ENCODE results near the gene F2R. TPM values are rescaled to one million over a fixed set of nuclear protein-coding genes. Genes with fewer than 3 reads are reported as not detected.
A peak's percentile ranks its signal among the peaks of the same experiment; 100 is the strongest.

The F2R gene
- total and polyA plus RNA-seq, 10 of the 15 experiments (the other 5 are each of a cell fraction or from before 2014, with no cell fraction given), result 1.8 to 75.4 (median 8.0) TPM

DNA sequence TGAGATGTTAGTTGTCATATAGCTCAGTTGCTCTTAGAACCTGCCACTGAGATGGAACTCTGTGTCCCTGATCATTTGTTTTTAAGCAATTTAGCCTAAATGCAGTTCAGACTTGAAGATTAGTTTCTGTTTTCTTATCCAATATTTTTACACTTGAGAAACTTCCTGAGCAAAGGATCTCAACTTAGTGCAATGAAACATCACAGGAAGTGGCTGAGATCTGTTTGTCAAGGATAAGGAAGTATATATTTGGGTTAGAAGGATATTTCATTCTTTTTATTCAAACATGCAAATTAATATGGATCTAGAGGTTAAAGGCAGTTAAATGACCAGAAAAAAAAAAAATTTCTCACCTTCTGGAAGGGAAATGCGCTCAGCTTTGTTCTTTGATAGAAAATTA is 19.7 kb upstream of the F2R start:
- Histone ChIP-seq H2AFZ (ENCODE audit: control insufficient read depth, low read depth, low read length) (no peak overlapping the region), H3K4me3 (no peak overlapping the region), H4K20me1 (ENCODE audit: control insufficient read depth, insufficient read depth) (no peaks in the 10 kb centered on the region), H3K4me1 (ENCODE audit: control insufficient read depth, insufficient read depth, low read length) (peaks cover 6% of the 10 kb centered on the region), H3K4me2 (ENCODE audit: control insufficient read depth, insufficient read depth) (no peak overlapping the region), H3K36me3 (ENCODE audit: control insufficient read depth in 2 of 2, insufficient read depth in 2 of 2, low read length in 1 of 2) (peaks cover 0 to 2% of the 10 kb centered on the region in 2 experiments; a peak in 1 of 4 replicates), H3K27me3 (replicated peaks in 1 of 2; ENCODE audit: control insufficient read depth in 2 of 2, insufficient read depth in 2 of 2, low read length in 1 of 2) (no peaks in the 10 kb centered on the region), H3K9ac (ENCODE audit: control insufficient read depth, insufficient read depth, low read length) (no peak overlapping the region), H3K79me2 (ENCODE audit: control insufficient read depth, insufficient read depth, low read length) (no peaks in the 10 kb centered on the region), H3K9me3 (replicated peaks; ENCODE audit: control insufficient read depth, insufficient read depth, low read length) (no peaks in the 10 kb centered on the region; the same call in 2 of the 3 replicates), H3K27ac (ENCODE audit: control insufficient read depth, insufficient read depth) (no peak overlapping the region)
- ChIA-PET RAD21 (ENCODE audit: unreplicated experiment) (interaction anchor here (0.7 kb wide), 1 partner anchor 92 kb away, joined by 4 read pairs; no protein-coding TSS in a partner anchor), POLR2A (interaction anchor here (0.7 kb wide), 1 partner anchor 39 kb away, joined by 6 read pairs; no protein-coding TSS in a partner anchor), CTCF (no interaction called here), SMC1A (ENCODE audit: uncharacterized antibody, unreplicated experiment) (interaction anchor here (2.0 kb wide), 1 partner anchor 9 kb away, joined by 8 read pairs; no protein-coding TSS in a partner anchor)
- in situ Hi-C loops (cut with MboI), result no loop called here
- intact Hi-C loops (cut with micrococcal nuclease; ENCODE audit: unreplicated experiment), result no loop called here
- FAIRE-seq (no peak), DNase-seq (ENCODE audit: low read depth, low spot score) (no peak), ATAC-seq (no peak)
- WGBS (ENCODE audit: insufficient coverage, insufficient replicate concordance, low lambda C conversion rate, missing lambda C conversion rate), result 100% methylated on average over 1 of the region's 1 CpG
- BruUV-seq (replicated peaks), result TSS peak; percentile 51
- TF ChIP-seq ASH2L (IDR thresholded peaks at IDR 0.05; ENCODE audit: borderline replicate concordance, low read depth) (no peak), CHD1 (IDR thresholded peaks at IDR 0.05; ENCODE audit: low read depth, low read length) (no peak), EGR1 (IDR thresholded peaks at IDR 0.05; ENCODE audit: borderline replicate concordance in 1 of 2, low read depth in 2 of 2, low read length in 2 of 2) (no peak), ESRRA (IDR thresholded peaks at IDR 0.05; ENCODE audit: low read length) (no peak), YBX1 (IDR thresholded peaks at IDR 0.05) (no peak), ATF7 (IDR thresholded peaks at IDR 0.05; ENCODE audit: low read depth) (no peak), POLR2A (IDR thresholded peaks at IDR 0.05; ENCODE audit: low read depth, low read length) (no peak), RFX5 (IDR thresholded peaks at IDR 0.05; ENCODE audit: low read depth, low read length) (no peak), NFIC (IDR thresholded peaks at IDR 0.05; ENCODE audit: low read depth, low read length) (no peak), BACH1 (IDR thresholded peaks at IDR 0.05; ENCODE audit: borderline replicate concordance) (no peak), NFYA (IDR thresholded peaks at IDR 0.05; ENCODE audit: borderline replicate concordance, low read depth, low read length) (no peak), ZNF217 (IDR thresholded peaks at IDR 0.05) (no peak)
- TF ChIP-seq, protein P1, sequence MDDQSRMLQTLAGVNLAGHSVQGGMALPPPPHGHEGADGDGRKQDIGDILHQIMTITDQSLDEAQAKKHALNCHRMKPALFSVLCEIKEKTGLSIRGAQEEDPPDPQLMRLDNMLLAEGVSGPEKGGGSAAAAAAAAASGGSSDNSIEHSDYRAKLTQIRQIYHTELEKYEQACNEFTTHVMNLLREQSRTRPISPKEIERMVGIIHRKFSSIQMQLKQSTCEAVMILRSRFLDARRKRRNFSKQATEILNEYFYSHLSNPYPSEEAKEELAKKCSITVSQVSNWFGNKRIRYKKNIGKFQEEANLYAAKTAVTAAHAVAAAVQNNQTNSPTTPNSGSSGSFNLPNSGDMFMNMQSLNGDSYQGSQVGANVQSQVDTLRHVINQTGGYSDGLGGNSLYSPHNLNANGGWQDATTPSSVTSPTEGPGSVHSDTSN (IDR thresholded peaks at IDR 0.05; ENCODE audit: insufficient replicate concordance, low read depth, low read length), result no peak
